Esophagus muscularis mucosa (tissue), 4 donors: ENCODE measurements around the gene SEC16A. TPM values are rescaled to one million over a fixed set of nuclear protein-coding genes. Genes with fewer than 3 reads are reported as not detected.

Experiments used
- DNase-seq: peaks from one replicate; pipeline ENCODE4 v3.0.0-alpha.2; 2017; ENCODE audit errors: extremely low spot score
- H3K27ac ChIP-seq, 4 donors: fragments of 200-600 bp; sonication (generic); replicated peaks in 1 of 4; 1 replicate in 3 of 4; 2 replicates in 1 of 4; pipeline ENCODE4 v1.5.1; 2016 to 2019; ENCODE audit warnings: mild to moderate bottlenecking in 1 of 4
- H3K27me3 ChIP-seq, 4 donors: fragments of 200-600 bp; sonication (generic); one replicate each; pipeline versions ENCODE4 v1.5.1 to v1.6.0; 2016 to 2019
- H3K36me3 ChIP-seq, 4 donors: fragments of 200-600 bp; sonication (generic); one replicate each; pipeline ENCODE4 v1.5.1; 2016 to 2019
- H3K4me1 ChIP-seq, 4 donors: fragments of 200-600 bp; sonication (generic); one replicate each; pipeline ENCODE4 v1.5.1; 2016 to 2019
- H3K4me3 ChIP-seq, 4 donors: fragments of 200-600 bp; sonication (generic); 1 replicate in 2 of 4; 2 replicates in 2 of 4; pipeline ENCODE4 v1.5.1; 2016 to 2019; ENCODE audit warnings: mild to moderate bottlenecking in 4 of 4, moderate library complexity in 1 of 4
- H3K9me3 ChIP-seq, 4 donors: fragments of 200-600 bp; sonication (generic); 1 replicate in 3 of 4; 2 replicates in 1 of 4; pipeline ENCODE4 v1.5.1; 2016 to 2019
- CTCF ChIP-seq, 3 experiments: fragments of 200-600 bp in 2 of 3; fragments of 450-650 bp in 1 of 3; sonication (generic) in 2 of 3; IDR thresholded peaks; one replicate each; pipeline ENCODE4 v1.5.1; 2017 to 2019; ENCODE audit warnings: antibody characterized with exemption in 3 of 3, mild to moderate bottlenecking in 2 of 3, moderate library complexity in 1 of 3
- EP300 ChIP-seq: sonication (generic); formaldehyde crosslinking; IDR thresholded peaks from one replicate; pipeline ENCODE4 v1.6.1; 2017; ENCODE audit warnings: antibody characterized with exemption
- POLR2A ChIP-seq: fragments of 450-650 bp; IDR thresholded peaks from one replicate; pipeline ENCODE4 v1.6.1; 2017; ENCODE audit warnings: antibody characterized with exemption, moderate library complexity, mild to moderate bottlenecking, low read depth
- POLR2AphosphoS5 ChIP-seq, 2 donors: sonication (generic); formaldehyde crosslinking; IDR thresholded peaks; one replicate each; pipeline ENCODE4 v1.6.1; 2017; ENCODE audit warnings: antibody characterized with exemption in 2 of 2
- WGBS: methylation state at CpG from one replicate; pipeline ENCODE4 v1.1.5; 2018; 5-methylcytosine and 5-hydroxymethylcytosine counted together
- intact Hi-C: fragments of 100-400 bp; cut with DNase I; formaldehyde crosslinking; loops from one replicate; pipeline ENCODE4 v1.15.1; 2023
- total RNA-seq, 4 donors: library from RNA; depleted of rRNA; stranded (reverse); fragments of >200 nt; gene quantifications; one replicate each; pipeline versions ENCODE4 v1.1.0 to v1.2.1, GENCODE V29; 2016

The SEC16A gene
- total RNA-seq, 4 donors from 2014 or later = 43.2 to 62.3 (median 51.3) TPM

GRCh38 chr9:136487672-136488071 is 4.8 kb upstream of the SEC16A start:
- Histone ChIP-seq H3K4me3 (no peak overlapping the region), H3K27ac (no peak overlapping the region), H3K36me3 (no peaks in the 10 kb centered on the region), H3K27me3 (no peaks in the 10 kb centered on the region), H3K9me3 (no peaks in the 10 kb centered on the region), H3K4me1 (peaks cover 18 to 30% (median 25%) of the 10 kb centered on the region in 4 donors)
- no peak for DNase-seq
- intact Hi-C loops = loop anchor here (1.0 to 10.0 kb wide), 3 partner anchors 40 to 207 kb away; no protein-coding TSS in a partner anchor
- 87% methylated on average over 7 of the region's 7 CpGs for WGBS
- TF ChIP-seq CTCF (IDR thresholded peaks at IDR 0.05) (no peak), POLR2AphosphoS5 (IDR thresholded peaks at IDR 0.05) (no peak), POLR2A (no peak), EP300 (no peak)

- no peak for DNase-seq
- TF ChIP-seq POLR2A = no peak
- TF ChIP-seq CTCF (IDR thresholded peaks at IDR 0.05) = no peak
- TF ChIP-seq POLR2AphosphoS5 (IDR thresholded peaks at IDR 0.05) = no peak
- TF ChIP-seq EP300 = no peak
- whole genome bisulfite sequencing = 88% methylated on average over 8 of the region's 18 CpGs
- Histone ChIP-seq H3K4me3 (no peak overlapping the region), H3K27me3 (no peaks in the 10 kb centered on the region), H3K4me1 (peaks cover 19 to 32% (median 27%) of the 10 kb centered on the region in 4 donors), H3K27ac (no peak overlapping the region), H3K9me3 (no peaks in the 10 kb centered on the region), H3K36me3 (no peaks in the 10 kb centered on the region)
- intact Hi-C loops = loop anchor here (5.0 to 10.0 kb wide), 2 partner anchors 40 to 208 kb away; no protein-coding TSS in a partner anchor
Observed at GRCh38 chr9:136486823-136487620, 4.2 kb upstream of the SEC16A start.

GRCh38 chr9:136486131-136486530 is 3.3 kb upstream of the SEC16A start:
- Histone ChIP-seq H3K36me3 (no peaks in the 10 kb centered on the region), H3K4me1 (peaks cover 28 to 40% (median 36%) of the 10 kb centered on the region in 4 donors), H3K27me3 (no peaks in the 10 kb centered on the region), H3K27ac (no peak overlapping the region), H3K4me3 (no peak overlapping the region), H3K9me3 (no peaks in the 10 kb centered on the region)
- DNase-seq = no peak
- intact Hi-C loops = loop anchor here (5.0 to 10.0 kb wide), 2 partner anchors 41 to 209 kb away; no protein-coding TSS in a partner anchor
- no peak for TF ChIP-seq EP300
- TF ChIP-seq POLR2A = no peak
- no peak for TF ChIP-seq CTCF (IDR thresholded peaks at IDR 0.05)
- TF ChIP-seq POLR2AphosphoS5 (IDR thresholded peaks at IDR 0.05) = no peak
- WGBS = 96% methylated on average over 5 of the region's 7 CpGs

- Histone ChIP-seq H3K27me3 (no peaks in the 10 kb centered on the region), H3K27ac (no peak overlapping the region), H3K9me3 (no peaks in the 10 kb centered on the region), H3K4me3 (no peak overlapping the region), H3K36me3 (peaks cover 0 to under 1% (median 0%) of the 10 kb centered on the region in 4 donors), H3K4me1 (peaks cover 28 to 47% (median 43%) of the 10 kb centered on the region in 4 donors)
- DNase-seq = peak; percentile 97
- TF ChIP-seq CTCF (IDR thresholded peaks at IDR 0.05) (peak; percentile 87 to 92 (median 88)), POLR2A (no peak), EP300 (no peak), POLR2AphosphoS5 (IDR thresholded peaks at IDR 0.05) (peak in 1 of 2 donors; percentile 35)
- 79% methylated on average over 8 of the region's 21 CpGs for WGBS
- intact Hi-C loops = loop anchor here (5.0 to 10.0 kb wide), 2 partner anchors 42 to 209 kb away; no protein-coding TSS in a partner anchor
Observed at GRCh38 chr9:136485049-136486045, 2.5 kb upstream of the SEC16A start.
